Measurements from ENCODE around the gene SEPTIN12.

Gene SEPTIN12

GRCh38 chr16:4792951-4793513 lies 4.9 kb upstream of the SEPTIN12 start:
- no peak overlapping the region for H3K4me3 ChIP-seq (ENCODE audit: low read depth, low read length)
- TF ChIP-seq CTCF (IDR thresholded peaks at IDR 0.05; ENCODE audit: low read depth, low read length), result no peak
- peak overlapping the region; percentile 33 for H3K27ac ChIP-seq
- no peaks in the 10 kb centered on the region for H3K27me3 ChIP-seq (ENCODE audit: insufficient read depth, low read depth, severe bottlenecking)
- H3K36me3 ChIP-seq, result peaks cover 31% of the 10 kb centered on the region
- no peaks in the 10 kb centered on the region for H3K9me3 ChIP-seq (ENCODE audit: severe bottlenecking)
- peak; percentile 51 for DNase-seq

GRCh38 chr16:4790871-4791270 lies 2.7 kb upstream of the SEPTIN12 start:
- H3K27me3 ChIP-seq (ENCODE audit: insufficient read depth, low read depth, severe bottlenecking), result no peaks in the 10 kb centered on the region
- no peak for TF ChIP-seq CTCF (IDR thresholded peaks at IDR 0.05; ENCODE audit: low read depth, low read length)
- DNase-seq, result no peak

GRCh38 chr16:4790261-4790660 lies 2.1 kb upstream of the SEPTIN12 start:
- no peak for TF ChIP-seq CTCF (IDR thresholded peaks at IDR 0.05; ENCODE audit: low read depth, low read length)
- DNase-seq, result peak; percentile 85
- H3K36me3 ChIP-seq, result peaks cover 6% of the 10 kb centered on the region
- no peaks in the 10 kb centered on the region for H3K9me3 ChIP-seq (ENCODE audit: severe bottlenecking)
- no peak overlapping the region for H3K4me3 ChIP-seq (ENCODE audit: low read depth, low read length)
- H3K27ac ChIP-seq, result peak overlapping the region; percentile 90
- no peaks in the 10 kb centered on the region for H3K27me3 ChIP-seq (ENCODE audit: insufficient read depth, low read depth, severe bottlenecking)

More at GRCh38 chr16:4790871-4791270, 2.7 kb upstream of the SEPTIN12 start:
- Histone ChIP-seq H3K27ac (peak overlapping the region; percentile 90), H3K4me3 (ENCODE audit: low read depth, low read length) (no peak overlapping the region), H3K36me3 (peaks cover 12% of the 10 kb centered on the region), H3K9me3 (ENCODE audit: severe bottlenecking) (no peaks in the 10 kb centered on the region)

GRCh38 chr16:4788910-4789309 lies 765 bp upstream of the SEPTIN12 start:
- H3K4me3 ChIP-seq (ENCODE audit: low read depth, low read length), result no peak overlapping the region
- no peak for TF ChIP-seq CTCF (IDR thresholded peaks at IDR 0.05; ENCODE audit: low read depth, low read length)
- H3K36me3 ChIP-seq, result no peaks in the 10 kb centered on the region
- H3K27me3 ChIP-seq (ENCODE audit: insufficient read depth, low read depth, severe bottlenecking), result no peaks in the 10 kb centered on the region
- DNase-seq, result no peak
- H3K9me3 ChIP-seq (ENCODE audit: severe bottlenecking), result no peaks in the 10 kb centered on the region
- peak overlapping the region; percentile 90 for H3K27ac ChIP-seq

- DNase-seq, result no peak
- H3K27ac ChIP-seq, result peak overlapping the region; percentile 90
- no peak for TF ChIP-seq CTCF (IDR thresholded peaks at IDR 0.05; ENCODE audit: low read depth, low read length)
- no peaks in the 10 kb centered on the region for H3K36me3 ChIP-seq
- no peaks in the 10 kb centered on the region for H3K27me3 ChIP-seq (ENCODE audit: insufficient read depth, low read depth, severe bottlenecking)
- H3K9me3 ChIP-seq (ENCODE audit: severe bottlenecking), result no peaks in the 10 kb centered on the region
- no peak overlapping the region for H3K4me3 ChIP-seq (ENCODE audit: low read depth, low read length)
These were observed 344 bp upstream of the SEPTIN12 start for GRCh38 chr16:4788489-4788889.

- no peak for TF ChIP-seq CTCF (IDR thresholded peaks at IDR 0.05; ENCODE audit: low read depth, low read length)
- no peak overlapping the region for H3K4me3 ChIP-seq (ENCODE audit: low read depth, low read length)
- peak overlapping the region; percentile 90 for H3K27ac ChIP-seq
- DNase-seq, result no peak
- H3K9me3 ChIP-seq (ENCODE audit: severe bottlenecking), result no peaks in the 10 kb centered on the region
- H3K36me3 ChIP-seq, result no peaks in the 10 kb centered on the region
- H3K27me3 ChIP-seq (ENCODE audit: insufficient read depth, low read depth, severe bottlenecking), result no peaks in the 10 kb centered on the region
These were observed 1.1 kb downstream of the SEPTIN12 start for GRCh38 chr16:4787068-4787467.

Measured in WERI-Rb-1 (cell line).